CD1c-positive myeloid dendritic cell (primary cell): ENCODE measurements around the gene SH3GL2.

ENCODE experiments used
- DNase-seq: peaks from one replicate; pipeline ENCODE4 v3.0.0-alpha.2; 2016; ENCODE audit errors: extremely low spot score

The SH3GL2 gene

DNA sequence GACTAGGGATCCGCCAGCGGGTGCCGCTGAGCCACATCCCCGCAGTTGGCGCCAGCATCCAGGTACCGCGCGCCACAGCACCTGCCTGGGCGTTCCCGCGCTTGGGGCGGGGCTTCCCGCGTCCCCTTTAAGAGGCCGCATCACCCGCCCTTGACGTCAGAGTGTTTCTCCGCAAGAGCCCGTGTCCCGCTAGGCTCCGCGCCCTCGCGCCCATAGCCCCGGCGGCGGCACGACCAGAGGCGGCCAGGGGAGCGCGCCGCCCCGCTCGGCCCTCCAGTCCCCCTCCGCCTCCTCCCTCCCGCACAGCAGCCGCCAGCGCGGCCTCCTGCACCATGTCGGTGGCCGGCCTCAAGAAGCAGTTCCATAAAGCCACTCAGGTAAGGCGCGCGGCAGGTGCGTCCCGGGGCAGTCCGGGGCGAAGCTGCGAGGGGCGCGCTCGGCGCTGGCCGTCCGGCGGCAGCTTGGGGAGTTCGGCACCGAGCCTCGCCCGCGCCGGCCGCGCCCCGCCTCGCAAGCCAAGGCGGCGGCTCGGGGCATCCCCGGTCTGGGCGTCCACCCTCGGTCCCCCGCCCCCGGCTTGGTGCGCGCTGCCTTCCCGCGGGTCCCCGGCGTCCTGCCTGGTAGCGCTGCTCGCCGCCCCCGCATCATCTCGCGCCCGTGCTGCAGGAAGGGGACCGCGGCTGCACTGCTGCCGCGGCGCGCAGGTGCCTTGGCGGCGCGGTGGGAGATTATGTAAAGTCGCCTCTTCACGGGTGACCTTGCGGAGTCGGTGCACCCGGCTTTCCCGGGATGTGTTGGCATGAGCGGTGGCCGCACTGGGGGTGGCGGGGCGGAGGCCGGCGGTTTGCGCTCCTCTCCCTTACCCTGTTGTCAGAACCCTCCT, at the start of gene SH3GL2:
Gene SH3GL2, plus strand, starts transcription at position 156 of the 883 bp plus-strand sequence.
- DNase-seq: no peak

DNA sequence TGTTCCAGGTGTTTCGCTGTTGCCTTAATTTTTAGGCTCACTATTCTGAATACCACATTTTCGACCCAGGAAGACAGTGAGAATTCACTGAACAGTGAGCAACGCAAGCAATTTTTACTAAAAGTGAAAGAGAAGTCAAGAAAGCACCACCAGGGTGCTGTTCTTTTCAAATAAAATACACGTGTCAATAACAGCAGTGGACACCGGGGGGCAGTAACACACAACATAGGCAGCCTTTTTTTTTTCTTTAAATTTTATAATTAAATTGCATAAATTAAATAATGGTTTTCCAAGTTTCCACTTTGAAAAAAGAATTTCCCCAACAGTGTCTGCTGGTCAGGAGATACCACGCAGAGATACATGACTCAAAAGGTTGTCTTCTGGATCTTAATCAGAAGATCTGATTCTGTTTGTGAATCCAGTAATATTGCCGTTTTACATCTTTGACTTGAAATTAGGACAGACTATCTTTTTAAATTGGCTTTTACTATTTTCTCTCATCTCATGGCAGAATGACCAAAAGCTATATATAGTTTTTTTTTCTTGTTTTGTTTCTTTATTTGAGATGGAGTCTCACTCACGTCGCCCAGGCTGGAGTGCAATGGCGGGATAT, 47.1 kb upstream of the SH3GL2 start:
- DNase-seq: peak; percentile 37

DNA sequence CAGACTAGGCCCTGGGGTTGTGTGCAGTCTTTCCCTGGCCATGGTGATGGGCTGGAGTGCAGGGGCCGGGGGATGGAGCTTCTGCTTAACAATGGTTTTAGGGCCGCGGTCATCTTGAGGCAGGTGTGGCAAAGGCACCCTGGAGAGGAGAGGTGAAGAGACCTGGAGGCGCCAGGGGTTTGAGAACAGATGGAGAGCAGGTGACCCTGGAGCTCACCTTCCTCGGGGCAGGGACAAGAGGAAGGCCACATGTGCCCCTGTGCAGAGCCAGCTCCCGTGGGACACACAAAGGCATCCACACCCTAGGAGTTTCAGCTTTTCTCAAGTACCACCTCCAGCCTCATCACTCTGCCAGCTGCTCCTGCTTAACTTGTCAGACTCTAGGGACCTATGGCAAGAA, 46.4 kb upstream of the SH3GL2 start:
- no peak for DNase-seq

DNA sequence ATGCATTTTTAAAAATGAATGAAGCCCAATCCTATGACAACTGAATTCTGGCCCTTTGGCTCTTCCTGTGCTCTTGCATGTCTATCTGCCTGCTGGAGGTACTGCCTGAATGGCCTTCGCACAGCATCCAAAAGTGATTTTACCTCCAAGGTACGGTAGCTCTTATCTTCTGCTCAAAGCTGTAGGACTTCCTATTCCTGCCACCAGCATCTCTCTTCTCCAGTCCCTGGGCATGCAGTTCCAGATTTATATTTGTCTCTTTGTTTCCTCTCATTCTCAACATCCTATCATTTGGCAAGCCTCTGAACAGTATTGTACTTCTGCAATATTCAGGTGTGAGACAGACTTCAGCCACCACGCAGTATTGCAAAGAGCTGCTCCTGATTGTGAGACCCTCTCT, 43.7 kb upstream of the SH3GL2 start:
- no peak for DNase-seq

DNA sequence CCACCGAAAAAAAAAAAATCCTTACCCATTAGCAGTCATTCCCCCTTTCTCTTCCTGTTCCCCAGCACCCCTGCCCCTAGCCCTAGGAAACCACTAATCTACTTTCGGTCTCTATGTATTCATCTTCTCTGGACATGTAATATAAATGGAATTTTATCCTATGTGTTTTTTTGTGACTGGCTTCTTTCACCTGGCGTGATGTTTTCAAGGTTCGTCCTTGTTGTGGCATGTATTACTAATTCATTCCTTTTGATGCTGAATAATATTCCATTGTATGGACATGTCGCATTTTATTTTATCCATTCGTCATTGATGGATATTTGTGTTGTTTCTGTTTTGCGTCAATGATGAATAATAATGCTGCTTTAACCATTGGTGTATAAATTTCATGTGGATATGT, 42.8 kb upstream of the SH3GL2 start:
- DNase-seq: no peak

DNA sequence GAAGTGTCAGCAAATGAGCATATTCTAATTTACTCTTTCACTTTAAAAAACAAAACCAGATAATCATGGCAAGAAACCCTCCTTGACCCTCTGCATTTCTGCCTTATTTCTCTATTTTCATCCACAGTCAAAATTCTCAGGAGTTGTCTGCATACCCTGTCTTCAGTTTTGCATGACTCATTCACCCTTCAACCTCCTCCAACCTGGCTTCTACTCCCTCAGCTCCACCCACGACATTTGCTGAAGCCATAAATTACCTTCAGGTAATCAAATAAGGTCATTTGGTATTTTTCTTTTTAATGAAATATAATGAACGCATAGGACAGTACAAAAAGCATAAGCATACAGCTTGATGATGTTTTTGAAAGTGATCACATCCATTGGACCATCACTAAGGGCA, 27.8 kb upstream of the SH3GL2 start:
- DNase-seq: no peak

DNA sequence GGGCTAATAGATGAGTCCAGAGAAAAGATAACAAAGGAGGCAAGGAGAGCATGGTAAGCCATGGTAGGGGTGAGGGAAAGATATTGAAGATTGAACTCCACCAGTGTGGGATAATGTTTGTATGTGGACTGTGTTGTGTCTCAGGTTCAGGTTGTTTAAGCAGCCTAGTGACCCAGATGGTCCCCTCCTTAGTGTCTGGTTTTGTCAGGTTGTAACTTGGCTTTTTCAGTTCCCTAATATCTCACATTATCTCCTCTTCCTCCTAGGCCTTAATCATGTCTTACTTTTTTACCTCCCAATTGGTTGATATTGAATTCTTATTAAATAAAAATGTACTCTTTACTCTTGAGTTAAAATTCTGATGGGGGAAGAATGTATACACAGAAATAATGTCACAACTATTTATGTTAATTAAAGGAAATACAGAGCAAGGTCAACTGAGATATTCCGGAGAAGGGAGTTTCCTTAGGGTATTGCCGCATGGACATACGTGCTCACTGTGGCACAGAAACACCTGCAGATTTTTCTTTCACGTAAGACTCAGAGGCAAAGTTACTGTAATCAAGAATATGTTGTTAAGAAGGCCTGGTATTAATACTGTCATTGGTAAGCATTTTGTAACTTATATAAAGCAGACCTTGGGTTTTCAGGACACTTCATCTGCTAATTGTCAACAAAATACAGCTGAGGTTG, 23.4 kb upstream of the SH3GL2 start:
- DNase-seq: no peak

DNA sequence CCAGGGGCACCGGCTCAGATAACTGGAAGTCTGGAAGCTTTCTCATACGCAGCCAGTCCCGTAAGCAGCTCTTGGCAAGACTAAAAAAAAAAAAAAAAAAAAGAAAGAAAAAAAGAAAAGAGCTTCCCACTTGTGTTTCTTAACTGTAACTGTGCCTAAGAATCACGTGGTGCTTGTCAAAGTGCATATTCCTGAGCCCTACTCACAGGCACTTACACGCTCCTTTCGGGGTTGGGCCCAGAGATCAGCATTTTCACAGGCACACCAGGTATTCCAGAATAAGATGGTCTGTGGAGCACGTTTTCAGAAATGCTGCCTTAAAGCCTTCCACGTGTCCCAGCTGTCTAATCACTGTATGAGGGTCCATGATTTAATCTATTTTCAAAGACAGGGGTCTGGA, 22.6 kb upstream of the SH3GL2 start:
- no peak for DNase-seq

DNA sequence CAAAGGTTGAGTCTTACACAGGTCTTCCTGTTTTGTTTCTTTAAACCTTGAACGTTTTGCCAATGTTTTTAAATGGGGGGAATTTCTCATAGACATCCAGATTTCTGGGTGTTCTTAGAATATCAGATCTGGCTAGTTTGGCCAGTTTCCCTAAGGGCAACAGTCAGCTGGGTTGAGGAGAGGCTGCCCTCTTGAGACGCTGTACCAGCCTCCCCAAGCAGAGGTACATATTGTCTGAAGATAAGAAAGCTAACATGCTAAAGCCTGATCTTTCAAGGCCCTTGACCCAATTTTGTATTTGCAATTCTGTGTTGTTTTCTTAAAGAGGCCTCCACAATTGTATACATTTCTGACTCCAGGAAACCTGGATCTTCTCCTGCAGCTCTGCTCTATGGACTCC, 21.9 kb upstream of the SH3GL2 start:
- DNase-seq: no peak

DNA sequence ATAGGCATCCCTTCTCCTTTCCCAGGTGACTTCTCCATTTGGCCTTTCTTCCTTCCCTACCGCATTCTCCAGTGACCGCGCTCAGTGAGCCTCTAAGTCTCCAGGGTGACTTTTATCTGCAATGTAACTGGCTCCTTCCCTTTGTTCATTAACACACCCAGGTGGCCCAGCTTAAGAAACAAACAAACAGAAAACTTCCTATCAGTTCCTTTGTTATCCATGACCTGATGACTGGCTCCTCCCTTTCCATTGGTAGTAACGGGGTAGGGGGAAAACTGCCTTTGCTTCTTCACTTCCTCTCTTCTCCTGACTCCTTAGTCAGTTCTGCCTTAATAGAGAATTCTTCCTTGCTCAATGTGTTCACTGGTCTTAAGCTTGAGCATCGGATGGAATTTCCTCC, 7.0 kb upstream of the SH3GL2 start:
- DNase-seq: no peak

DNA sequence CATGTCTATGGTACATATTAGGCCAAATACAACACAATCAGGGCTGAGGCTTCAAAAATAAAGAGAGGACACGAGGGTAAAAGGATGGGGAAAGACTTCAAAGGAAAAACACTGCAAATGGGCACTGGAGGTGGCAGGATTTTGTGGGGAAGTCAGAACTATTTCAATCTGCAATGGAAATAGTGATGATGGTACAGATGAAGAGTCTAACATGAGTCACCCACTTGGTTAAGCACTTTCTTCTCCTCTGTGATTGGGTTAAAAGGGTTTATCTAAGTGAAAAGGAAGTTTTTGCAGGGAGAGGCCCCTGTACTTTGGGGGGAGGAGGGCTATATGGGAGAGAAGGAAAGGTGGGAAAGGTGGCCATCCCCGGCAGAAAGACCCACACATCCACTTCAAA, 4.5 kb upstream of the SH3GL2 start:
- no peak for DNase-seq

DNA sequence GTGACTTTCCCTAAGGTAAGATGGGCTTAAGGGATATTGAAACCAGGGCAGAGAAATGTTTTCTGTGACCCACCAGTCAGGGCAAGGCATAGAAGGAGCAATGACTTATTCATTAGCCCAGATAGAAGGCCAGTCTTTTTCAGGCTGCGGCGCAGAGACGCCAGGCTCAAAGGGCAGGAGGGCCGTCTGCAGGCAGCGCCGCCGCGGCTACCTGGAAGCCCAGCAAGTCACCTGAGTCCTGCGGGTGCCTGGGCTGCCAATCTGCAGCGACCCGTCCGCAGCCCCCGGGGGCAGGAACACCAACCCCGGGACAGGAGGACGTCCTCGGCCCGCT, 322 bp upstream of the SH3GL2 start:
- DNase-seq: no peak

DNA sequence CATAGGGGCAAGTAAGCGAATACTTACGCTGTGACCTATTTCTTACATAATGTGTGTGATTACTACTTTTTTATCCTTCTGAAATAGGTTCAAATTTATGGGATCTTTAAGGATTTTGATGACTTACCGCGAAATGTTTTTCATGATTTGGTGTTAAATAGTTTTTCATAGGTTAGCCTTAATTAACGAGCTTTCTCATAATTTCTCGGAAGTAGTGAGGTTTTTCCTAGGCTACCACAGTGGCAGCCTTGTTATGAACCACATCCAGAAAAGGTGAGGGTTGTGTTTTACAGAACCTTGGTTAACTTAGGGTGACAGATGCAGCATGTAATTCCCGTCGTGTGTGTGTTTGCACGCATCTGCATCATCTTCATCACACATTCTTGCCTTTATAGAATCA, 1.3 kb downstream of the SH3GL2 start:
- no peak for DNase-seq

DNA sequence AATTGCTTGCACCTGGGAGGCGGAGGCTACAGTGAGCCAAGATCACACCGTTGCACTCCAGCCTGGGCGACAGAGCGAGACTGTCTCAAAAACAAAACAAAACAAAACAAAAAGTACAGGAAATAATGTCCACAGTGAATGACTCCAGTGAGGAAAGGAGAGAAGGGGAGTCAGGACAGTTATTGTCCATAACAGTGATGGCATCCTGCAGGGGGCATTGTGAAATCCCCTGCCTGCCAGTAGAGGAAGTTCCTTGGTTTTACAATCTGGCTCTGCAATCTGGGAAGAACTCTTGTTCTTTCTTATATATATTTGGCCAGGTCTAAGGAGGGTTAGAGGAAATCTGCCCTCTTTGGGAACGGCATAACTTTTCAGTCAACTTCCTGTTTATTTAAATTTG, 8.2 kb downstream of the SH3GL2 start:
- DNase-seq: no peak

DNA sequence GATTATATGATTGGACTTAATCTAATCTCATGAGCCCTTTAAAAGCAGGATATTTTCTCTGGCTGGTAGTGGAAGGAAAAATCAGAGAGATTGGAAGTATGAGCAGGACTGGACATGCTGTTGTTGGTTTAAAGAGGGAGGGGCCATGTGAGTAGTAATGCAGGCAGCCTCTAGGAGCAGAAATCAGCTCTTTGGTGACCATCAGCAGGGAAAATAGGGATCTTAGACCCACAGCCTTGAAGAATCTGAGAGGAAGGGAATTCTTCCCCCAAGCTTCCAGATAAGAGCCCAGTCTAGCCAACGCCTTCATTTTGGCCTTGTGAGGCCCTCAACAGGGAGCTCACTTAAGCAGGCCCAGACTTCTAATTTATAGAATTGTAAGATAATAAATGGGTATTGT, 9.5 kb downstream of the SH3GL2 start:
- DNase-seq: no peak

DNA sequence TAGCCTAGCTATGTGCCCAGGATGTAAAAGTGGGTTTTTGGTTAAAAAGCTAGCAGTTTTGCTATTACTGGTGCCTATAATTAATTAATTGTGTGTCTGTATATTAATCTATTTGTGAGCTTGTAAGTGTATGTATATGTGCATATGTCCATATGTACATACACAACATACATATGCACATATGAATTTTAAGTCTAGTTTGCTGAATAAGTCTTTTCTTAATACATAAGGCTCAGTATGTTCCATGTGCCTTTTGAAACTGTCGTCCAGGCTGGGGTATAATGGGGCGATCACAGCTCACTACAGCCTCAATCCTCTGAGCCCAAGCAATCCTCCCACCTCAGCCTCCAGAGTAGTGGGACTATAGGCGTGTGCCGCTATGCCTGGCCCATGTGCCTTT, 10.1 kb downstream of the SH3GL2 start:
- DNase-seq: no peak

DNA sequence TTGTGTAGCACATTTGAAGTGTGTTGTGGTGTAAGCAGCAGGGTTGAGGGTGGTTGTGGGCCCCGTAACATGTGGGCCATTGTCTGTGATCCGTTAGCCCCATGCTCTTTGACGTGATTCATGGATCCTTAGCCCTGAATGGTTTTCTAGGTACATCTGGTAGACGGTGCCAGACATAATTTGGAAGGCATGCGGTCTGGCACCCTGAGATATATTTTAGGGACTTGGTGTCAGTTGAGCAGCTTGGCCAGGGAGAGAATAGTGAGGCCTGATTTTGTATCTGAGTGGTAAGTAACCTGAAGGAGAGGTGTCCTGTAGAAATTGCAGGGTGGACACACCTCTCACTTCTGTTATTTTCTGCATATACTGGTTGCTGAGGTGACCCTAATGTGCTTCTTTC, 10.9 kb downstream of the SH3GL2 start:
- DNase-seq: no peak

DNA sequence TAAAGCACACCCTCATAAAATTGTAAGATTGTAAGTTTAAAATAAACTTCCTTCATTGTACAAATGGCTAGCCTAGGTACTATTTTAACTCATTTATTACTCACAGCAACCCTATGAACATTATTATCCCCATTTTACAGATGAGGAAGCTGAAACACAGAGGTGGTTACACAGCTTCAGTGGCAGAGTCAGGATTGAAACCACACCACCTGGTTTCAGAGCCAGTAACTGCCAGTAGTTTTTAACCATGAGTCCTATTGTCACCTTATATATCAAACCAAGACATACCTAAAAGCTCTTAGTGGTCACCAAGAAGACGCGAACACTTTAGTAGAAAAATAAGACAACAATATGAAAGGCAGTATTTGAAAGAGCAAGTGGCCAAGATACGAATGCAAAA, 16.1 kb downstream of the SH3GL2 start:
- DNase-seq: no peak

DNA sequence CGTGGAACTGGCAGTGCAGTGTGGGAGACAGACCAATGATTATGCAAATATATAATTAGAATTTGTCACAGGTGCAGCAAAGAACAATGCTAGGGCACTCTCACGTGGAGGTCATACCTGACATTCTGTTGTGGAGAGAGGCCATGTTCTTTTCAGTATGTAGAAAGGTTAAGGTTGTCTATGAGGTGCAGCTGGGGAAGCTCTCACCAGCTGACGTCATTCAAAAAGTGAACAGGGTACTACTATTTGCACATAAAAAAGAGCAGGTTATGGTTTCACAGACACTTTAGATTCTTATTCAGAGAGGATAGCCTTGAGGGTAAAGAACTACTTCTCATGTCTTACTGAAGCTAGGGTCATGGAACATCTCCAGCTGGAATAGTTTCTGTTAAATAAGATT, 19.1 kb downstream of the SH3GL2 start:
- no peak for DNase-seq

DNA sequence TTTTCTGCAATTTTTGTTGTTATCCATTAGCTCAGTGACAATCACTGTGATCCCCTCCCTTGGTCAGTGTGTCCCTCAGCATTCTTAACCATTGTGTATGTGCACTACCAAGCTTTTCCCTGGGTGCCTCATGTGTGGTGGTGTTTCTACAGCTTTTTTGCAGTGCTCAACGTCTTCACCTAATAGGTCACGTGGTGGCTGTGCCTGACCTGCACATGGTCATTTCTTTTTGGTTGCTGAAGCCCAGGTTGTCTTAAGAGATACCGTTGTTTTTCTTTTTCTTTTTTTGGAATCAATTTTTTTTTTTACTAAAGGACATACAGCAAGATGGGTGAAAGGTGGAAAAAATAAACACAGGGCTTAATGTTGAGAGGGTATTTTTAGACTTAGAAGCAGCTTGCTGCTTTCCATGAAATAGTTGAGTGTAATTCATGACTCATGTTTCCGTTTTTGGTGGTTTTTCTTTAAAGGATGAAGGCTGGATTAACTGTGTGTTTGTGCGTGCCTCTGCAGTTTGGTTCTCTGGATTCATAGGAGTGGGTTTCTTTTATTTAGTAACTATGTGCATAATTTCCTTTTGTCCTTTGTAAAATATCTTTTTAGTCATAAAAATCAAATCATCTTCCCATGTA, 22.2 kb downstream of the SH3GL2 start:
- no peak for DNase-seq

DNA sequence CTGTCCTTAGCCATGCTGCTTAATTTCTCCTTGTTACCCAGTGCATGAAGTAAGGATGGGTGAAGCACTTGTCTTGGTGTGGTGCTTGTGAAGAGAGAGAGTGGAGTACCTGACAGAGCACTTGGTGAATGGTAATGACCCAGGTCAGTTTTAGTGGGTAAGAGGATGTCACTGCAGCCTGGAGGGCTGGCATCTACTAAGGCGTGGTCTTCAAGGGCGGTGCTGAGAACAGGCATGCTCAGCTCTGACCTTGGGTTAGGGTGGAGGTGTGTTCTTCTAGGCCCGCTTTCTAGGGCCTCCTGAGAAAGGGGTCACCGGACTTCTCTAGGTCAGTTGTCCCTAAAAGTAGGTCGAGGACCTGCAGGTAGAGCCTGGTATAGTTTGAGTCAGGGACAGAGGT, 25.7 kb downstream of the SH3GL2 start:
- no peak for DNase-seq

DNA sequence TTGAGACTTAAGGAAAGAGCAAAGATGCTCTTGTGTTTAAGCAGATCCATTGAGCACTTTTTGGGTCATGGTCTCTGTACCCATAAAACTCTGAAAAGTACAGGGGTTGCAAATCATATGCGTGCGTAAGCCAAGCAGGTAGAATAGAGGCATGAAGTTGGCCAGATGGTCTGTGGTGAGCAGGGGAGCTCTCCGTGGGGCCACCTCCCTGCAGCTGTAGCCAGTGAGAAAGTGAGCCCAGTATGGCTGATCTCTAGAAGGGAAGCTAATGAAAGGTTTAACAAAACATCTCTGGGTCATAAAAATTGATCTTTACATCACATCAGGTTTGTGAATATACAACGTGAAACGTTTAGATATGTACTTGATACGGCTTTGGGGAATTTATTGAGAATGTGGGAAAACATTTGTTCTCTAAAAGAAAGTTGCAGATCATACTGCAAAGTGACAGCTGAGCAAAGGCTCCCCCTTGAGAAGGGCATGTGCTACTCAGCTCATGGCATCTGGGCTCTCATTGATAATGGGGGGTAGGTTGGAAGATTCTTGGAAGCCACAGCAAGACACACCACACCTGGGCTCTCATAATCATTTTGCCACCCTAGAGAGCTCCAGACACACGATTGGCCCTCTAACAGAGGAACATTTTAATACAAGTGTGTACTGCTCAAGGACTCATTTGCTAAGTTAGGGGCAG, 30.6 kb downstream of the SH3GL2 start:
- DNase-seq: no peak
